ENCODE results near the gene SOCS3. TPM values are rescaled to one million over a fixed set of nuclear protein-coding genes. Genes with fewer than 3 reads are reported as not detected.

SOCS3 gene
- total RNA-seq, 3 donors from 2014 or later (not counting 1 experiment from before 2014, with no cell fraction given) = 39.0 to 47.9 (median 43.6) TPM

DNA sequence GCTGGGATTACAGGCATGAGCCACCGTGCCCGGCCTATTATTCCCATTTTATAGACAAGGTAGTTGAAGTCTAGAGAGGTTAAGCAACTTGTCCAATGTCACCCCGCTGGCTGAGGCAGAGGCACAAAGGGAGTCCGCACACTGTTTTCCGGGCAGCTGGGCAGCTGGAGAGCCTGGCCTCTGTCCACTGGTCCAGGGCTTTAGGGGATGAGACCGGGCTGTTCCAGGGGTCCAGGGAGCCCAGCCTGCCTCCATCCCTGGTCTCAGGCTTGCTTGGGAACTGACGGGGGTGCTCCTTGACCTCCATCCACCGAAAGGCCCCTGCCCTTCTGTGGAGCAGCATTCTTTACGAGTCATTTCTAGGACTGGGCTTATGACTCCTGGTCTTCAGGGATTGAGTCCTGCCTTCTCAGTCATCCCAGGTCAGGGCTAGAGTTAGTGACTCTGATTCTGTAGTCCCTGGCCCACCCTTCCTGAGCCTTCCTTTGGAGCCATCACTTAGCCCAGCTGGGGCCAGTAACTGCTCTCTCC, 37.5 kb downstream of the SOCS3 start:
- H3K27ac Mint-ChIP-seq = no peak overlapping the region
- H3K9me3 Mint-ChIP-seq = no peaks in the 10 kb centered on the region
- Histone ChIP-seq H3K27ac (ENCODE audit: low read length) (no peak overlapping the region), H3K27me3 (ENCODE audit: control insufficient read depth, insufficient read depth, low read length) (no peaks in the 10 kb centered on the region), H3K4me1 (ENCODE audit: control insufficient read depth, insufficient read depth, low read length) (peaks cover 16% of the 10 kb centered on the region), H3K9me3 (ENCODE audit: control insufficient read depth, insufficient read depth, low read length) (no peaks in the 10 kb centered on the region), H3K4me3 (ENCODE audit: low read length) (no peak overlapping the region), H3K36me3 (ENCODE audit: control insufficient read depth, insufficient read depth, low read length) (no peaks in the 10 kb centered on the region)
- ATAC-seq (no peak), DNase-seq (no peak)
- no peak overlapping the region for H3K4me3 Mint-ChIP-seq
- WGBS (ENCODE audit: insufficient coverage) = 95% methylated on average over 9 of the region's 9 CpGs
- no peaks in the 10 kb centered on the region for H3K36me3 Mint-ChIP-seq
- peaks cover 4 to 13% of the 10 kb centered on the region in 2 donors for H3K27me3 Mint-ChIP-seq (ENCODE audit: low read depth in 2 of 2)
- peaks cover 7 to 13% of the 10 kb centered on the region in 2 donors for H3K4me1 Mint-ChIP-seq
- TF ChIP-seq, protein P1, sequence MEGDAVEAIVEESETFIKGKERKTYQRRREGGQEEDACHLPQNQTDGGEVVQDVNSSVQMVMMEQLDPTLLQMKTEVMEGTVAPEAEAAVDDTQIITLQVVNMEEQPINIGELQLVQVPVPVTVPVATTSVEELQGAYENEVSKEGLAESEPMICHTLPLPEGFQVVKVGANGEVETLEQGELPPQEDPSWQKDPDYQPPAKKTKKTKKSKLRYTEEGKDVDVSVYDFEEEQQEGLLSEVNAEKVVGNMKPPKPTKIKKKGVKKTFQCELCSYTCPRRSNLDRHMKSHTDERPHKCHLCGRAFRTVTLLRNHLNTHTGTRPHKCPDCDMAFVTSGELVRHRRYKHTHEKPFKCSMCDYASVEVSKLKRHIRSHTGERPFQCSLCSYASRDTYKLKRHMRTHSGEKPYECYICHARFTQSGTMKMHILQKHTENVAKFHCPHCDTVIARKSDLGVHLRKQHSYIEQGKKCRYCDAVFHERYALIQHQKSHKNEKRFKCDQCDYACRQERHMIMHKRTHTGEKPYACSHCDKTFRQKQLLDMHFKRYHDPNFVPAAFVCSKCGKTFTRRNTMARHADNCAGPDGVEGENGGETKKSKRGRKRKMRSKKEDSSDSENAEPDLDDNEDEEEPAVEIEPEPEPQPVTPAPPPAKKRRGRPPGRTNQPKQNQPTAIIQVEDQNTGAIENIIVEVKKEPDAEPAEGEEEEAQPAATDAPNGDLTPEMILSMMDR (IDR thresholded peaks at IDR 0.05) = no peak
- intact Hi-C loops (cut with micrococcal nuclease) = no loop called here

DNA sequence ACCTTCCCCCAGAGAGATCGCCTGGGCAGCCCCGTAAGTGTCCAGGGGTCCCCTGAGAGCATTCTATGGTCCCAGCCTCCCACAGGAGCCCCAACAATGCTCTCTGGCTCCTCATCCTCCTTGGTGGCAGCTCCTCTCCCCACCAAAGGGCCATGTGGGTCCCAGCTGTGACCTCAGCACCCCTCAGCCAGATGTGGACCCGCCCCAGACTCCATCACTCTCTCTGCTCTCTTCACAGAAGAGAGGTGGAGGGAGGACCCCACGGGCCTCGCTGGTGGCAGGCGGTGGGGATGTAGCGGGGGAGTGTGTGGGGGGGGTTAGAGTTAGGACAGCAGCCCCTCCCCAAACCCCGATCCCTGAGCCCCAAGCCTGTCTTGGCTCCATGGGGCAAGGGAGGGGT, 41.0 kb downstream of the SOCS3 start:
- no peak for DNase-seq

DNA sequence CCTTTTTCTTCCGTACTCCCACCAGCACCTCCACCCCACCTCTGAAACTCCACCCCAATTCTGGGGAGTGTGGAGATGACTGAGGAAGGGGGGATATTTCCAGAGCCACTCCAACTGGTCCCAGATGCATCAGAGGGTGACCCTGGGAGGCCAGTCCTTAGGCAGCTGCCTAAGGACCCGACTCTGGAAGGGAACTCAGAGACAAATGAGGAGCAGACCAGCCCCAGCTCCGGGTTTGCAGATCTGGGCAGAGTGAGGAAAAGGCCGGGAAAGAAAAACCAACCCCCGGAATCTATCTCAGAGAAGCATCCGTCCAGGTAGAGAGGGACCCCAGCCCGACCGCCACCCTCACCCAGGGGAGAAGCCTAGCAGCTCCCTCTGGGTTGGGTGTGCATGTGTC, 41.5 kb downstream of the SOCS3 start:
- peaks cover 22 to 24% of the 10 kb centered on the region in 2 donors for H3K27me3 Mint-ChIP-seq (ENCODE audit: low read depth in 2 of 2)
- peaks cover 33% of the 10 kb centered on the region for H3K4me1 ChIP-seq (ENCODE audit: control insufficient read depth, insufficient read depth, low read length)
- H3K27me3 ChIP-seq (ENCODE audit: control insufficient read depth, insufficient read depth, low read length) = peaks cover 6% of the 10 kb centered on the region
- no peak overlapping the region for H3K27ac Mint-ChIP-seq
- H3K4me3 ChIP-seq (ENCODE audit: low read length) = no peak overlapping the region
- DNase-seq = no peak
- no peaks in the 10 kb centered on the region for H3K9me3 Mint-ChIP-seq
- no peaks in the 10 kb centered on the region for H3K36me3 ChIP-seq (ENCODE audit: control insufficient read depth, insufficient read depth, low read length)
- intact Hi-C loops (cut with micrococcal nuclease) = no loop called here
- H3K9me3 ChIP-seq (ENCODE audit: control insufficient read depth, insufficient read depth, low read length) = no peaks in the 10 kb centered on the region
- H3K4me1 Mint-ChIP-seq = peaks cover 0 to 27% of the 10 kb centered on the region in 2 donors
- WGBS (ENCODE audit: insufficient coverage) = 90% methylated on average over 7 of the region's 8 CpGs
- no peaks in the 10 kb centered on the region for H3K36me3 Mint-ChIP-seq
- no peak overlapping the region for H3K27ac ChIP-seq (ENCODE audit: low read length)
- TF ChIP-seq, protein P1 (IDR thresholded peaks at IDR 0.05) = no peak
- ATAC-seq = no peak
- H3K4me3 Mint-ChIP-seq = no peak overlapping the region

More for the DNA sequence above, 41.0 kb downstream of the SOCS3 start:
- no peaks in the 10 kb centered on the region for H3K9me3 ChIP-seq (ENCODE audit: control insufficient read depth, insufficient read depth, low read length)
- peaks cover 6% of the 10 kb centered on the region for H3K27me3 ChIP-seq (ENCODE audit: control insufficient read depth, insufficient read depth, low read length)
- Mint-ChIP-seq H3K27ac (no peak overlapping the region), H3K9me3 (no peaks in the 10 kb centered on the region), H3K36me3 (no peaks in the 10 kb centered on the region), H3K4me1 (peaks cover 0 to 24% of the 10 kb centered on the region in 2 donors), H3K4me3 (no peak overlapping the region), H3K27me3 (ENCODE audit: low read depth in 2 of 2) (peaks cover 20 to 21% of the 10 kb centered on the region in 2 donors)
- no peaks in the 10 kb centered on the region for H3K36me3 ChIP-seq (ENCODE audit: control insufficient read depth, insufficient read depth, low read length)
- TF ChIP-seq, protein P1 (IDR thresholded peaks at IDR 0.05) = no peak
- no peak for ATAC-seq
- peaks cover 32% of the 10 kb centered on the region for H3K4me1 ChIP-seq (ENCODE audit: control insufficient read depth, insufficient read depth, low read length)
- intact Hi-C loops (cut with micrococcal nuclease) = no loop called here
- no peak overlapping the region for H3K27ac ChIP-seq (ENCODE audit: low read length)
- no peak overlapping the region for H3K4me3 ChIP-seq (ENCODE audit: low read length)
- WGBS (ENCODE audit: insufficient coverage) = 96% methylated on average over 5 of the region's 8 CpGs

Measured in natural killer cell (primary cell).